GM21515 (cell line): ENCODE measurements around the gene AP1S3.
"Not testable (repeated sequence)": the region's sequence is repeated elsewhere in the genome, so short reads cannot be mapped to it uniquely, and the experiment has no call there.

ENCODE experiments used
- ATAC-seq: cut with Tn5 transposase; IDR thresholded peaks from one replicate; pipeline ENCODE4 v1.9.1; 2021; ENCODE audit not compliant: unreplicated experiment

Gene AP1S3

GRCh38 chr2:223805008-223805407 lies 32.4 kb downstream of the AP1S3 start:
- ATAC-seq: no peak

GRCh38 chr2:223801736-223802135 lies 35.6 kb downstream of the AP1S3 start:
- ATAC-seq: no peak

- no peak for ATAC-seq
Observed at GRCh38 chr2:223800908-223801307, 36.5 kb downstream of the AP1S3 start.

GRCh38 chr2:223797811-223798721 lies 39.3 kb downstream of the AP1S3 start:
- peak; percentile 99 for ATAC-seq

GRCh38 chr2:223797037-223797436 lies 40.3 kb downstream of the AP1S3 start:
- ATAC-seq: no peak

GRCh38 chr2:223789423-223789822 lies 48.0 kb downstream of the AP1S3 start:
- no peak for ATAC-seq

- no peak for ATAC-seq
Observed at GRCh38 chr2:223788826-223789225, 48.6 kb downstream of the AP1S3 start.

GRCh38 chr2:223788106-223788505 lies 49.3 kb downstream of the AP1S3 start:
- not testable (repeated sequence) for ATAC-seq

GRCh38 chr2:223787358-223787757 lies 50.0 kb downstream of the AP1S3 start:
- ATAC-seq: peak; percentile 43

- ATAC-seq: peak; percentile 78
Observed at GRCh38 chr2:223786943-223787342, 50.4 kb downstream of the AP1S3 start.

GRCh38 chr2:223786236-223786635 lies 51.1 kb downstream of the AP1S3 start:
- ATAC-seq: no peak

- ATAC-seq: no peak
Observed at GRCh38 chr2:223784221-223784772, 53.1 kb downstream of the AP1S3 start.

- ATAC-seq: no peak
Observed at GRCh38 chr2:223782629-223783028, 54.8 kb downstream of the AP1S3 start.

GRCh38 chr2:223781560-223781959 lies 55.8 kb downstream of the AP1S3 start:
- ATAC-seq: no peak

- peak; percentile 74 for ATAC-seq
Observed at GRCh38 chr2:223779877-223780276, 57.5 kb downstream of the AP1S3 start.

GRCh38 chr2:223774193-223774592 lies 63.2 kb downstream of the AP1S3 start:
- ATAC-seq: no peak

- ATAC-seq: no peak
Observed at GRCh38 chr2:223772363-223772762, 65.0 kb downstream of the AP1S3 start.

- ATAC-seq: no peak
Observed at GRCh38 chr2:223771475-223771874, 65.9 kb downstream of the AP1S3 start.

GRCh38 chr2:223768179-223768578 lies 69.2 kb downstream of the AP1S3 start:
- ATAC-seq: no peak

GRCh38 chr2:223767341-223767740 lies 70.0 kb downstream of the AP1S3 start:
- no peak for ATAC-seq

GRCh38 chr2:223765221-223765785 lies 72.1 kb downstream of the AP1S3 start:
- no peak for ATAC-seq

- ATAC-seq: no peak
Observed at GRCh38 chr2:223764796-223765195, 72.6 kb downstream of the AP1S3 start.
